GM19438 (cell line): ENCODE measurements around the gene LCN2.

ENCODE experiments used
- ATAC-seq: cut with Tn5 transposase; IDR thresholded peaks from one replicate; pipeline ENCODE4 v1.9.1; 2021; ENCODE audit warnings: low read depth; ENCODE audit not compliant: unreplicated experiment

Gene LCN2

DNA sequence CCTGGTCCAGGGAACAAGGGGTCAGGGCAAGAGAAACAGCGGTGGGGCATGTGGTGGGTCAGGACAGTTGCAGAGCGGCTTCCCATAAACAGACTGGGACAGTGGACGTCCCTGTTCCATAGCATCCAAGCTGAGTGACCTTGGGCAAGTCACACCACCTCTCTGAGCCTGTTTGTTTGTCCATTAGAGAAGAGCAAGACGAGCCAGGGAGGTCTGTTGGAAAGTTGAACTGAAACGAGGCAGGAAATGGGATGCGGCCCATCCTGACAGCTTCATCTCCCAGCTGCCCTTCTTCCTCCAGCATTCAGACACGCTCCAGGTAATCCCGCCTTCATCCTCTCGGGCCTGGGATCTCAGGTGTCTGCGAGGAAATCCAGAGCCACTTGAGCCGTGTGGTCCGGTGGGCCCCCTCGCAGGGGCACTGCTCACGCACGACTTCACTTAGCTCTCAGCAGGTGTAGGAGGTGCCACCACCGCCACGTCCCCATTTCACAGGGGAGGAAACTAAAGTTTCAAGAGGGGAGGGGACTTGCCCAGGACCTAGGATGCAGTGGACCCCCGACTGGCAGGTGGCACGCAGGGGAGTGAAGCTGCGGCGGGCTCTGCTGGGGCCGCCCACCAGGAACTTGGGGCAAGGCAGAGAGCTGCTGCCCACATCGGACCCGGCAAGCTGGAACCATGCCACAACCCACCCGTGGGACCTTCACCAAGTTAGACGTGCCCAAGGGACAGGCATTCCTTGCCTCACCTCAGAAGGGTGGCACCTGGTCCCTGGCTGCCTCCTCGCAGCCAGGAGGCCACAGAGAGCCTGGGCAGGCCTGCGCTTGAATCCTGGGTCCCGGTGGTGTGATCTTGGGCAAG, 34.7 kb upstream of the LCN2 start:
- ATAC-seq, result no peak

DNA sequence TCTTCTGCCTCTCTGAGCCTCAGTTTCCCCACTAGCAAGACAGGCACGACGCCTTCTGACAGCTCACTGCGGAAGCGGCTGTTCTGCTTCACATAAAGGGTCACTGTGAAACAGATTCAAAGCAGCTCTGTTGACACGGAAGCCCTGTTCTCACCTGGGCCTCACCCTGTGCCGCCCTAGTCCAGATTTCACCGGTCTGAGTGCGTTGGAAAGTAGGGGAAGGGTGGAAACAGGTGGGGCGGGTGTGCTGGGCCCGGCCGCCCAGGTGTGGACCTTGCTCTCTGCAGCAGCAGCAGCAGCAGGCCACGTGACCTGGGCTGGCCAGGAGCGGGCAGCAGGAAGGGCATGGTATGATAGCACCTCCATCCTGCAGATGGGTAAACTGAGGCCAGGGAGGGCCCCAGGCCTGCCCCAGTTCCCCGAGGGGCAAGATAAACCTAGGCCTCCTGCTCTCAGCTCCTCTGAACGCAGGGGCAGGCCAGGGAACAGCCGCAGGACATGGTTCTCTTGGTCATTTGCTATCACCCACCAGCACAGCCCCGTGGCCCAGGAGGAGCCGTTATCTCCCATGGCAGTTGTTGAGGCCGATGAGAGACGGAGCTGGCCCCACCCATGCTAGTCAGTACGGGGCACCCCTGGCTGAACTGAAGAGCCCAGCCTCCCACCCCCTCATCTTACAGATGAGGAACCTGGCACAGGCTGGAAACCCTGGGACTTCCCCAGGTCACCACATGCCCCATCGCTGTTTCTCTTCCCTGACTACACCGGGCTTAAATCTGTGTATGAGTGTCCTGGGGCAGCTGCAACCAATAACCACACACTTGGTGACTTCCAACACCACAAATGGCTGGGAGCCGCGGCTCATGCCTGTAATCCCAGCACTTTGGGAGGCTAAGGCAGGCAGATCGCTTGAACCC, 33.8 kb upstream of the LCN2 start:
- ATAC-seq, result no peak

DNA sequence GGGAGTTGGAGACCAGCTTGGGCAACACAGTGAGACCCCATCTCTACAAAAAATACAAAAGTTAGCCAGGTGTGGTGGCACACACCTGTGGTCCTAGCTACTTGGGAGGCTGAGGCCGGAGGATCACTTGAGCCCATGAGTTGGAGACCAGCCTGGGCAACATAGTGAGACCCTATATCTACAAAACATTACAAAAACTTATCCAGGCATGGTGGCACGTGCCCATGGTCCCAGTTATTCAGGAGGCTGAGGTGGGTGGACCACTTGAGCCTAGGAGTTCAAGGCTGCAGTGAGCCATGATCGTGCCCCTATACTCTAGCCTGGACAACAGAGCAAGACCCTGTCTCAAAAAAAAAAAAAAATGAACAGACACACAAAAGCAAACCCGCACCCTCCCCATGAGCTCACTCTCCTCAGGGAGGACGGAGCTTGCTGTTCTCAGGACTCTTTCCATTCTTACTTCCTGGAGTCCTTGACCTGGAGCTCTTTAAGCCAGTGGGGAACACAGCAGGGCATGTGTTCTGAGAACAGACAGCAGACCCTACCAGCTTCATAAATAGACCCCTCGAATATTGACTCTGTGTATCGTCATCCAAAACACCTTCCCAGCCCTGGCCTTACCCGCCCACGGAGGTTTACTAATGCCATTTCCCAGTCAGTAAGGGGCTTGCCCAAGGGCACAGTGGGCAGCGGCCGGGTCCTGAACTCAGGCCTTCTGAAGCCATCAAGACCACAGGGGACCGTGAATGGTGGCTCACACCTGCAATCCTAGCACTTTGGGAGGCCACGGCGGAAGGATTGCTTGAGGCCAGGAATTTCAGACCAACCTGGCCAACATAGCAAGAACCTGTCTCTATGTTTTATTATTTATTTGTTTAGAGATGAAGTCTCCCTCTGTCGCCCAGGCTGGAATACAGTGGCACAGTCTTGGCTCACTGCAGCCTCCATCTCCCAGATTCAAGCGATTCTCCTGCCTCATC, 32.9 kb upstream of the LCN2 start:
- no peak for ATAC-seq

DNA sequence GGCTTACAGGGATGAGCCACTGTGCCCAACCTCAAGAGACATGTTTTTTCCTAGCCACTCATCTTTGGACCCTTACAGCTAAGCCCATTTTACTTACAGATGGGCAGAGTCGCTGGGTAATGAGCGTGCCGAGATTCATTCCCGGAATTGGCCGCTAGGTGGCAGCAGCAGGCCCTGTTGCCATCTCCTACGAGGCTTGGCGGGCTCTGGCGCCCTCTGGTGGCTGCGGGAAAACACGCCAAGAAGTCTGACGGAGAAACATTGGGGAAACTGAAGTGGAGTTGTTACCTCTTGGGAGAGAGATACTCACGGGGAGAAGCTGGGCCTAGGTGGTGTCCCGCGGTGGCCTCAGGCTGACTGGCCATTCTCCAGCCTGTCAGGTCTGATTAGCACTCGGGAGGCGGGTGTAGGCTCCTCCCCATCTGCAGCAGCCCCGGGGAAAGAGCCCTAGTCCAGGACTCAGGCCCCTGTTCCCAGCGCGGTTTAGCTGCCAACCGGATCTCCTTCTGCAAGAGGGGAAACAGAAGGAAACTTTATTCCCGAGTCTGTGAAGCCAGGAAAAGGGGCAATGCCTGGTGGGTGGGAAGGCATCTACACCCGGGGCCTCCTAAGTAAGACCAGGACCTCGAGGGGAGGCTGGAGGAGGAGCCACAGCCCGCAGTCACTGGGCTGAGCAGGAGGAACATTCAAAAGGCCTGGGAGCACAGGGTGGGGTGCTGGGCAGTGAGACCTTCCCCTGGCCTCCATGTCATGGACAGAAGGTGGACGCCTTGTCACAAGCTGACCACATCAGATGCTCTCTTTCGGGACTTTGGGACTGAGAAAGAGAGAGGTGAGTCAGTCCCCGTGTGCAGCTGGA, 31.4 kb upstream of the LCN2 start:
- ATAC-seq, result peak; percentile 72

DNA sequence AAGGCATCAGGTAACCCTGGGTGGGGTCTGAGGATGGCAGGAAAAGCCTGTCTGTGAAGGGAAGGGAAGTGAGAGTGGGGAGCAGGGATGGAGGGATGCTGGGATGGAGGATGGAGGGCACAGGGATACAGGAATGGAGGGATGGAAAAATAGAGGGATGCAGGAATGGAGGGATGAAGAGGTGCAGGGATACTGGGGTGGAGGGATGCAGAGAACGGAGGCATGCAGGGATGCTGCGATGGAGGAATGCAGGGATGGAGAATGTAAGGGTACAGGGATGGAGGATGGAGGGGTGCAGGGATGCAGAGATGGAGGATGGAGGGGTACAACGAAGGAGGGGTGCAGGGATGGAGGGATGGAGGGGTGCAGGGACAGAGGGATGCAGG, 30.8 kb upstream of the LCN2 start:
- no peak for ATAC-seq

DNA sequence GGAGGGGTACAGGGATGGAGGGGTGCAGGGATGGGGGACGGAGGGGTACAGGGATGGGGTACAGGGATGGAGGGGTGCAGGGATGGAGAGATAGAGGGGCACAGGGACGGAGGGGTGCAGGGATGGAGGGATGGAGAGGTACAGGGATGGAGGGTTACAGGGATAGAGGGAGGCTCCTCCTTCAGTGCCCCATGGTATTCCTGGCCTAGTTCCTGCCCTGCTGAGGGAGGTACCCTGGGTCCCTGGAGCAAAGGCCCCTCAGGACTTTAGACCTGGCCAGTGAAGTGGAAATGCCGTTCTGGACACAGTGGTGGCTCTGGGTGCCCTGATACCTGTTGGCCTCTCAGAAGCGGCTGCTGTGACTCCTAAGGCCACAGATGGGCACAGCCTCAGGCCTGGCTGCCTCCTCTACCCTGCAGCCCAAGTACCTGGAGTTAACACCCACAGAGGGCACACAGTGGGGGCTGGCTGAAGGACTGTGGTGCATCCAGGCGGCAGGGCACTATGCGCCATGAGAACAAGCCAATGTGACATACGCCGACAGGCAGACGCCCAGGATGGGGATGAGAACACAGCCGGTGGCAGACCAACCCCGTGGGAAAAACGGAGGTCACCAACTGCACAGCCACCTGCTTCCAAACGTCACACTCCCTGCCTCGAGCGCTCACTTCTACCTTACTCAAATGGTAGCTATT, 30.1 kb upstream of the LCN2 start:
- no peak for ATAC-seq

DNA sequence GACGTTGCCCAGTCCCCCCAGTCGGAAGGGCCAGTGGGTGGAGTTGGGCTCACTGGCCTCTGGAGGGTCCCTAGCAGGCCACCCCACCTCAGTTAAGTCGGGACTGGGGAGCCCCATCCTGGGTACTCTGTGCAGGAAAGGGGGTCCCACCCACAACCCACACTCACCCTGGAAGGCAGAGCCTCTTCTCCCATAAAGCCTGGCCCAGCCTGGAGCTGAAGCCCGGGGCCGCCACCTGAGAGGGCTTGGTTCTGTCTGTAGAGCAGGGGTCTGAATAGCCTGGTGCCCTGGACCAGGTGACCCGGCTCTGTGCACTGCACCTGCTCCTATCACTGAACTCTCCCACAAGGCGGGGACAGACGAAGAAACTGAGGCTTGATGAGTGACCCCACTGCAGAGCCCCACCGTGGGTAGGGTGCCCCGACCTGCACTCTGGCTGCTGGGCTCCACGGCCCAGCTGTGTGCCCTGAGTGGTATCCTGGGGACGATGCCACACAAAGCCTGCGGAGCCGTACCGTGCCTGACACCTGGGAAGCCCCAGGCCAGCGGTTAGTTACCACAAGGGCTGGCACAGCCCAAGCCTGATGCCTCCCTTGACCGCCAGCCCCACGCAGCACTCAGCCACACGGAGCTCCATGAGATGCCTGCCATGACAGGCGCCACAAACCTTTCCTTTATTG, 29.1 kb upstream of the LCN2 start:
- ATAC-seq, result no peak

DNA sequence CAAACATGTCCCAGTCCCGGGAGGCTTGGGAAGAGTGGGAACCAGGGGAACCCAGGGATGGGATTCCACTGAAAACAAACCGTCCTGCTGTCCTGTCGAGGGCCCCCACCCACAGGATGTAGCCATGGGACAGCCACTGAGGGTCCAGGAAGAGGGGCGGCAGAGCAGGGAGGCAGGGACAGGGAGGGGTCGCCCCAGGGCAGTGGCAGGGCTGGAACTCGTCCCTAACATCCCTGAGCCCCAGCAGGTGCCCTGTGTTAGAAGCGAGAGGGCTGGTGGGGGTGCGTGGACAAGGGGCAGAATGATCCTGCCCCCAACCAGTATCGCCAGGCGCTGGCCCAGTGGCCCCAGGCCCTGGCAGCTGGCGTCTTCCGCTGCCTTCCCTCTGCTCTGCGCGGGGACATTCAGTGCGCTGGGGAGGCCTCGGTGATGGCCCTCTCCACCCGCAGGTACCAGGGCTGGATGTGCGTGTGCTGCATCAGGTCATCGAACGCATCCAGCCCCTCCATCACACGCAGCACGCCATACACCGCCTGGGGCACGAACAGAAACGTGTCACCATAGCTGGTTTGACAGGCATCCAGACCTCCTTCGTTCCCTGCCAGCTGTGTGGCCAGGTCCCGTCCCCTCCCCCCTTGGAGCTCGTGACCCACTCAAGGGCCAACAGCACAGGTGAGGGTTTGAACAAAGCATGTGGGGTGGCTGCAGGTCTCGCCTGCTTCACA, 28.4 kb upstream of the LCN2 start:
- no peak for ATAC-seq

DNA sequence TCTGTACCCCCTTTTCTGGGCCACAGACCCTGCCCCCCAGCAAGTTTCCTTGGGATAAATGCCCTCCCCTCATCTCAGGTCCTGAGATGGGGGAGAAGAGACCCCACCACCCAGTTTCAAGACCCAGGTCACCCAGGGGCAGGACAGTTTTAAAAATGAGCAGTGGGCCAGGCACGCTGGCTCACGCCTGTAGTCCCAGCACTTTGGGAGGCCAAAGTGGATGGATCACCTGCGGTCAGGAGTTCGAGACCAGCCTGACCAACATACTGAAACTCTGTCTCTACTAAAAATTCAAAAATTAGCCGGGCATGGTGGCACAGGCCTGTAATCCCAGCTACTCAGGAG, 27.8 kb upstream of the LCN2 start:
- ATAC-seq, result no peak

DNA sequence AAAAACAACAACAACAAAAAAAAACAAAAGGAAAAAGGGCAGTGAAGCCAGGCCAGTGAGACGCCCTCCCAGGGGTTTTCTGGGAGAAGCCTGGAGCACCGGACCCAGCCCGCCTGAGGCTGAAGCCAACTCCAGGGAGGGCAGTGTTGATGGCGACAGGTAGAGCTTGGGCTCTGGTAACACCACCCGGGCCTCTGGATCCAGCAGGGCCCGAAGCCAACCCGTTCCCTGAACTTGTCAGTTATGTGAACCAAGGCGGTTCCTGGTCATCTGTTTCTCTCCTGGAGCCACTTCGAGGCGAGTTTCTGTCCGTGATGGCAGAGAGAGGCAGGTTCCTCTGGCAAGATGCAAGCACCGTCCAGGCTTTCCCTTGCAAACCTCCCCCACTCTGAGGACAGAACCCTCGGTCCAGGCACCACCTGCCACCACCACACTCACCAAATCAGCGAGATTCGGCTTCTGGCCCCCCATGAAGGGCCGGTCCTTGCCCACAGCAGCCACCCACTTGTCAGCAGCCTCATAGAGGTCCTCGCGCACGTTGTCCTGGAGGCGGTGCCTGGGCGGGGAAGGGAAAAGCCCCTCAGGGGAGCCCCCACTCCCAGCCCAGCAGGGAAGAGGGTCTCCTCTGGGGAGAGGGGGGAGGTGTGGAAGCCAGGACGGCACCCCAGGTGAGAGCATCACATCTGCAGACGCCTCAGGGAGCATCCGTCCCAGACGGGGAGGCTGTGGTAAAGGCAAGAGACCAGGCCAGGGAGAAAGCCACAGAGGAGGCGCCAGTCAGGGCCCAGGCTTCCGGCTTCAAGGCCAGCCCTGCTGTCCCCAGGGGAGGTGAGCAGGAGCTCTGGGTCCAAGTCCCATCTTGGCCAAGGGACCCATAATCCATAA, 27.1 kb upstream of the LCN2 start:
- ATAC-seq, result no peak

DNA sequence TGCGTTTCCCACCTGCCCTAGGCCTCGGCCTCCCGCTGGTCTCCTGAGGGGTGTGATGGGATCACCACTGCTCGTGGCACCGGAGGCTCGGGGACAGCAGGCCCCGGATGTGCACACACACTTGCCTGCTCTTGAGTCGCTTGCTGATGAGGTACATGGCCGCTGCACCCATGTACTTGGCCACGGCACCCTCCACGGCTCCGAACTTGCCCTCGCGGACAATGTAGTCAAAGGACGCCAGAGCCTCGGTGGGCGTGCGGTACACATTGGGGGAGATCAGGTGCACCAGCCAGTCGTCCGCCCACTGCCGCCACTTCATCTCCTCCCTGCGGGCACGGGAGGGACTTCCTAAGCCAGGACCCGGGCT, 26.5 kb upstream of the LCN2 start:
- ATAC-seq, result no peak

DNA sequence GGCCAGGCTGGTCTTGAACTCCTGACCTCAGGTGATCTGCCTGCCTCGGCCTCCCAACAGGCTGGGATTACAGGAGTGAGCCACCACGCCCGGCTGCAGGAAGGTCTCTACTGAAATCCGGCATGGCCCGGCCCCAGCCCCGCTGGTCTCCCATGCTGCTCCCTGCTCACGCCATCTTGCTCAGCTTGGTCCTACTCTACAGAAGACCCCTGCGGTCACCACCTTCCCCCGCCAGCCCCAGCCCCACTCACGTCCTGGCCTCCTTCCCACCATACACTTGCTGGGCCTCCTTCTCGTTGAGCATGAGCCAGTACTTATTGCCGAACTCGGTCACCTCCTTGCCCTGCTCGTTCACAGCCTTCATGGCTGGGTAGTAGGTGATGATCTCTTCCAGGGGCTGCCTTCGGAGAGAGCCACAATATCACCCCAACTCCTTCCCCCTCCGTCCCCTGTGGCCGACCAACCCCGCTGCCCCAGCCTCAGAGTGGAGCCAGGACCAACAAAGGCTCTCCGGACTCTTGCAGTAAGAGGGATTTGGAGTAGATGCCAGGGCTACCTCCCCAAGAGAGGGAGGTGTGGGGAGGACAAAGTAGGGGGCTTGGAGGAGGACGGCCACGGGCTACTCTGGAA, 25.7 kb upstream of the LCN2 start:
- ATAC-seq, result no peak

DNA sequence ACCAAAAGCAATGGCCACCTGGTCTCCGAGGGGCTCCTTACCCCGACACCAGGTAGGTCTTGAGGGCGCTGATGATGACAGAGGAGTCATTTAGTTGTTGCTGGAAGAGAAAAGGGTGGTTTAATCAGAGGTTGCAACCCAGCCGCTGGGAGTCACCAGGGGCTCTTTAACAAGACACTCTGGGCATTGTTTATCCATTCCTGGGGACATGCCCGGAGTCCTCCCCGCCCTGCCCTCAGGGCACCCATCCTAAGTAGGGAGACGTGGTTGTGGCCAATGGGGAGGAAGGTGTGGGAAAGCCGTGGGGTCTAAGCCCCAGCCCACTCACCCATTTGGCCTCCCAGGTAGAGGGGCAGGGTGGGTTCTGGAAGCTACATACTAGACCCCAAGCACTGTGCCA, 24.8 kb upstream of the LCN2 start:
- no peak for ATAC-seq

DNA sequence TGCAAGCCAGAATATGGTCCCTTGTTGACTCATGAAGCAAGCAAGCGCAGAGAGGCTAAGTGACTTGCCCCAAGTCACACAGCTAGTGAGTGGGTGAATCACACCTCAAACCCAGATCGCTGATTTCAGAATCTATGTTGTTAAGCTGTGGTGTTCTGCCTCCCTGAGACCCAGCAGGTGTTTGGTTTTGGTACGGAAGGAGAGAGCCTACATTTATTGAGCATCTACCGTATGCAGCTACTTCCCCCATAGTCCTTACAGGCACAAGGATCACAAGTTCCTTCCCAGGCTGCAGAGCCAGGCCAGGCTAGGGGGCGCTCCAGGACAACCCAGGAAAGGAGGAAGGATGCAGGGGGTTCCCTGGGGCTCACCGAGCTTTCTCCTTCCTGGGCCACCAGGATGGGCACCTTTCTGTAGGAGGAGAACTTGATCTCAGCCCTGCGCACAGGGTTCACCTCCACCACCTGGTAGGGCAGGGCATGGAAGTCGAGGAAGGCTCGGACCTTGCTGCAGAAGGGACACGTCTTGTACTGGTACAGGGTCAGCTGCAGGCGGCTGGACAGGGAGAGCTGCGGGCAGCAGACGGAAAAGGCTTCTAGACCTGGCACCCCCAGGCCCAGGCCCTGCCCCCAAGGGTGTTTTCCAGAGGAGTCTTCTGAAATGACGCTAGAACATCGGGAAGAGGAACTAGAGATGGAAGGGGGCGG, 24.2 kb upstream of the LCN2 start:
- ATAC-seq, result no peak

DNA sequence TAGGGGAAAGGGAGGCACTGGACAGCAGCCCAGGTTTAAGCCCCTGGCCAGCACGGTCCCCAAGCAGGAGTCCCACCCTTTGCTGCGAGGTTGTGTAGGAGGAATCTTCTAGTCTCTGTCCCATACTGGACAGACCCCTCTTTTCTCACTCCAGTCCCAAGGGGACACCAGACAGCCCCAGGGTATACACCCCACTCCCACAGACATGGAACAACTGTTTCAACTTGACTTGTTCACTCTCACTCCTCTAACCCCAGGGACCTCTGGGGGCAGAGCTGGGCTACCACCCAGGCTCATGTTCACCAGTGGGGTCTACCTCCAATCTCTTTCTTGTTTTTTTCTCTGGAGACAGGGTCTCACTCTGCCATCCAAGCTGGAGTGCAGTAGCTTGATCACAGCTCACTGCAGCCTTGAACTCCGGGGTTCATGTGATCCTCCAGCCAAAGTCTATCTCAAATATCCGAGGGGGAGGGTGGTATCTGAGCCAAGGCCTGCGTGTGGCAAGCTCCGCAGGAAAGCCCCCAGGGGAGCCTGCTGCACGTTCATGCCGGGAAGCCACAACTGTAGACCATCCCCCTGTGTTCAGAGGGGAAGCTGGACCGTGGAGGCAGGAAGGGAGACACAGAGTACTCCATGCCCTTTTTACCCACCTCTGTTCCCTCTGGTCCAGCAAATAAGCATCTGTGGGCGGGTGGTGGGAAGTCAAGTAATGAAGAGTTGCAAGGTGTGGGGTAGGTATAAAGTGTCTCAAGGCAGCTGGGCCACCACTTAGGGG, 23.5 kb upstream of the LCN2 start:
- ATAC-seq, result no peak
